HG02884 (cell line): Measurements from ENCODE around the gene GNG11.

ENCODE experiments used
- ATAC-seq: cut with Tn5 transposase; IDR thresholded peaks from one replicate; pipeline ENCODE4 v1.9.1; 2021; ENCODE audit warnings: mild to moderate bottlenecking, moderate library complexity; ENCODE audit not compliant: unreplicated experiment

GNG11 gene

DNA sequence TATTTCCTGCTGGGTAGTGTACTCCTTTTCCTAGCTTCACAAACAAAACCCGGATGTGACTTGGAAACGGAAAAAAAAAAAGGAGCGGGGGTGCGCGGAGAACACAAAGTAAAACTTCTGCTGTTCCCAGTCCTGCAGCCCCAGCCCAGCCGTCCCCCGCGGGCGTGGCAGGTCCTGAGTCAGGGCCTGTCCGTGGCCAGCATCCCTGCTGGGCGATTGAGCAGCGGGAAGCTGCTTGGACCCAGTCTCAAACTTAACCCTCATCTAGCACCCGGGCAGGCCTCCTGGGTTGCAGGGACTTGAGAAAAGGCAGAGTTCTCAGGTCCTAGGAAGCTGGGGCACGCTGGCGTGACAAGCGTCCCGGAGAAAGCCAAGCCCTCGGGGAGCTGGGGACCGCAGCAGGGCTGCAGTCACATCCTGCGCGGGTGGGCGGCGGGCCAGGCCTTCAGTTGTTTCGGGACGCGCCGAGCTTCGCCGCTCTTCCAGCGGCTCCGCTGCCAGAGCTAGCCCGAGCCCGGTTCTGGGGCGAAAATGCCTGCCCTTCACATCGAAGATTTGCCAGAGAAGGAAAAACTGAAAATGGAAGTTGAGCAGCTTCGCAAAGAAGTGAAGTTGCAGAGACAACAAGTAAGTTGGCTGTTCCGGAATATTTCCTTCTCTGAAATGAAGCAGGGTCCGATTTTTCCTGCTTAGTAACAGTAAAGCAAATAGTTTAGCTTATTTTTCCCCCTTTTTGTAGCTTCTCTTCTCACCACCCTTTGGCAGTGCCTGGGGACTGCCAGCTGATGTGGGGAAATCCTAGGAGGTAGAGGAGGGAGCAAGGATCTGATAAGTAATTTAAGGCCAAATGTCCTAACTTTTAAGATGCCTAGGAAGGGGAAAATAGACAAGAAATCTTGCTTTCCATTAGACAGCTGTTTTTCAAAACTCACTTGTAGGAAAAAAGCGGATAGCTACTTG lies at the start of gene GNG11:
Gene GNG11 (plus strand): TSS at position 129 of the 960 bp plus-strand sequence. CDS start 403 bp downstream, at position 532.
- peak; percentile 93 for ATAC-seq

DNA sequence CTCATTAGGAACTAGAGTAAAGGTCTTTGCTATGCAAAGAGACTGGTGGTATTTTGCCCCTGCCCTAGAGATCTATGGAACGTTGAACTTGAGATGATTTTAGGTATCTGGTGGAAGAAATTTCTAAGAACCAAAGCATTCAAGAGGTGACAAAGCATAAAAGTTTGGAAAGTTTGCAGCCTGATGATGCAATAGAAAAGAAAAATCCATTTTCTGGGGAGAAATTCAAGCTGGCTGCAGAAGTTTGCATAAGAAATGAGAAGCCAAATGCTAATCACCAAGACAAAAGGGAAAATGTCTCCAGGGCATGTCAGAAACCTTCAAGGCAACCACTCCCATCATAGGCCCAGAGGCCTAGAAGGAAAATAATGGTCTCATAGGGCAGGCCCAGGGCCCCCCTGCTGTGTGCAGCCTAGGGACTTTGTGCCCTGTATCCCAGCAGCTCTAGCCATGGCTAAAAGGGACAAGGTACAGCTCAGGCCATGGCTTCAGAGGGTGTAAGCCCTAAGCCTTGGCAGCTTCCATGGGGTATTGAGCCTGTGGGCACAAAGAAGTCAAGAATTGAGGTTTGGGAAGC lies 47.4 kb upstream of the GNG11 start:
- ATAC-seq = no peak

DNA sequence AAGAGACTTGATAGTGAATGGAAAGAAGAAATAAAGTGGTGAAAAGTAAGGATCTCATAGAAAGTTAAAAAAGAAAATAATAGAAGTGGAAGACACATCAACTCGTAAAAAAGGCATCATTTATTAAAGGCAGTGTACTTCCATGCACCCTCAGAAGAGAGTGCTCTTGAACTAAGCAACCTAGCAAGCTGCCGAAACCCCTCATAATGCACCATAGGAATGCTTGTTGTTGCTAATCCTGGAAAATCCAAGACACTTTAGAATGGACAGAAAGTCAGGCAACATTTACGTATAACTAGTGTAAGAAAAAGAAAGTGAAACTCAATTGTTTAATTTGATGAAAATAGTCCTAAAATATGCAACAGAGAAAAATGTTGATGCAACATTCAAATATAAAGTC lies 43.8 kb upstream of the GNG11 start:
- no peak for ATAC-seq

DNA sequence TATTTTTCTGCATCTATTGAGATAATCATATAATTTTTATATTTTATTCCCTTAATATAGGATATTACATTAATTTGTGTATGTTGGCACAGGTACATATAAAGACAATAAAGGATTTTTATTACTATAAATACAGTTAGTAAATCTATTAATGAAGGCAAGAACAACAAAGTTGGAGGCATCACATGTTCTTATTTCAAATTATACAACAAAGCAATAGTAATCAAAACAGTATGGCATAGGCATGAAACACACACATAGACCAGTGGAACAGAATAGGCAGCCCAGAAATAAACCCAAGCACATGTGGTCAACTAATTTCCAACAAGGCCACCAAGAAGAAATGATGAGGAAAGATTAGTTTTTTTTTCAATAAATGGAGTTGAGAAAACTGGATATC lies 42.2 kb upstream of the GNG11 start:
- no peak for ATAC-seq

DNA sequence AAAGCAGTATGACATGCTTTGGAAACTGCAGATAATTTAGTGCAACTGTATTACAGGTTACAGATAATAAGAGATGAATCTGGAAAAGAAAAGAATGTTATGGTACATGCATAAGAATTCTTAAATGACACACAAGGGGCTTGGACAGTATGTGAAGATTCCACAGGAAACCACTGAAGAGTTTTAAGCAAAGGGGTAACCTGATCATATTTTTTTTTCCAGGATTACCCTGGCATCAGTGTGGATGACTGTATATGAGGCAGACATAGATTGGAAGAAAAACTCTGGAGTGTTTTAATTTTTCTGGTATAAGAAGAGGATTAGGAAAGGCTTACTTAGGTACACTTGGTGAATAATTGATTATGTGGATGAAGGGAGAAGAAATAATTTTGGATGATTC lies 39.1 kb upstream of the GNG11 start:
- no peak for ATAC-seq

DNA sequence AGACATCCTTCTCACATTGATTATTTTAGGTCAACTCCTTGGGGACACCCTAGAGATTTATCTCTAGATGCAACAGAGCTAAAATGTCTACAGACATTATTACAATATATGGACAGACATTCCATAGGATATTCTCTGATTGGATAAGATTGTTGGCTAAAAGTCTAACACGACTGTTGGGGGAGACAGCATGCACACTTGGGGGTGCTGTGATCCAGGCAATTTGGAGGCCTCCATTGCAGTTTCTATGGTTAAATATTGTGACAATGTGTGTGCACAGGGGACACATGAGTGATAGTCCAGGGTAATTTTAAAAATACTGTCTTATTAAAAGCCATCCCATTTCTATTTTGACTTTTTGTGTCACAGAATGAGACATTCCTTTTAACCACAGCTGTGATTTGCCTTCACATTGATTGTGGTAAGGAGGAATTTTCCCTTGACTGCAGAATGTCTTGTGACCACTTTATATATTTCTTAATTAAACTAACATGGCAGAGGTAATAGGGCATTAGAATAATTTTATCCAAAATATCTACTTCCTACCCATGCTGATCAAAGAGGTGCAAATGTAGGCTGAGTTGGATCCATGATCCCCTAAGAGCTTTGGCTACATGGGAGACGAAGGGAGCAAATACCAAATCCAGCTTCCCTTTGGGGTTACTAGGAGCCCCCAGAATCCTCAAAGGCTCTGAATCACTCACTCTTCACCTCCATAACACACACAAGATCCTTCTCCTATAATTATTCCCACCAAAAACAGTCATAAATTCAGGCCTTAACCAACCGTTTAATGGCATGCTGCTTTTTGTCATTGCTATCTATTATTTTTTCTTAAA lies 38.2 kb upstream of the GNG11 start:
- ATAC-seq = no peak

DNA sequence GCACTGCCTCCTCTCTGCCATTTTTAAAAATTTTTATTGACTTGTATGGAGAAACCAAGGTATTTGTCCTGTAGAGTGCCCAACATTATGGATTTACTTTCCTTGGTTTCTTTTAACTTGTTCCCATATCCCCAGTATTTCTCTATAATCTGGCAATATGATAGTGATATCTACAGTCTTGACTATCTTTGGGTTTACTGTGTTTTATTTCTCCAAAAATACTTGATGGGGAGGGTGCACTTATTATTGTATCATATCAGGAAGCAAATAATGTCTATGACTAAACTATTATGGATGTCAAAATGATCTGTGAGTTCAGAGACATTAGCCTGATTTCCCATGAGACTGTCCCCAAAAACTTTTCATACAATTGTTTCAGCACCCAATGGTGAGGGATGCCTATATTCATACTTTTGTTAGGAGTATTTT lies 37.6 kb upstream of the GNG11 start:
- no peak for ATAC-seq

DNA sequence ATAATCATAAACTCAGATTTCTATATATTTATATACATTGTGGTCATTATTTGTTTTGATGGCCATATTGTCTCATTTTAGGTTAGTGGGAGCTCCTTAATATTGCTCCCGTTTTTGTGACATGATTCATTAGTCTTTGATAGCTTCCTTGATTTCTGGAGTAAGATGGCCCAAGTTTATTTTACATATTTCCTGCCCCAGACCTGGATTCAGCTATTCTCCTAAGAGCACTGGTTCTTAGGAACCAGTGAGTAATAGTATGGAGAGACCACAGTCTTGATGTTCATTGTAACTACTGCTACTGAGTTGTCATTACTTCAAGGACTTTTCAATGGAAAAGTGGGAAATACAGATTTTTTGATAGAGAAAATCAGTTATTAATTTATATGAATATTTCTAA lies 37.0 kb upstream of the GNG11 start:
- ATAC-seq = no peak

DNA sequence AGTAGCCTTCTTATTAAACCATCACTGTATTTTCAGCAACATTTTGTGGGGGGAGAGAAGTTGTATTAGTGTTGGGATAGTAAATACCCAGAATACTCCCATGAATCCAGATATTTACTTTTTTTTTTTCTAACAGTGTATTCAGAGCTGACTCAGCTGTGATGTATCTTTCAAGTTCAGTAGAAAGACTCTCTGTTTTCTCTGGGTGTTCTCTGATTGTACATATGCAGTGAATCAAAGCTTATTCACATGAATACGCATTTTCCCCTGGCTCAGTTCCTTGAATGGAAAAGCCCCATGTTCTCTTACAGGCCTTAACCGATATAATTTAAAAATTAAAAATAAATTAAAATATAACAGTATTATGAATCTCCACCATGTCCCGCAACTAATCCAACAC lies 32.3 kb upstream of the GNG11 start:
- no peak for ATAC-seq

DNA sequence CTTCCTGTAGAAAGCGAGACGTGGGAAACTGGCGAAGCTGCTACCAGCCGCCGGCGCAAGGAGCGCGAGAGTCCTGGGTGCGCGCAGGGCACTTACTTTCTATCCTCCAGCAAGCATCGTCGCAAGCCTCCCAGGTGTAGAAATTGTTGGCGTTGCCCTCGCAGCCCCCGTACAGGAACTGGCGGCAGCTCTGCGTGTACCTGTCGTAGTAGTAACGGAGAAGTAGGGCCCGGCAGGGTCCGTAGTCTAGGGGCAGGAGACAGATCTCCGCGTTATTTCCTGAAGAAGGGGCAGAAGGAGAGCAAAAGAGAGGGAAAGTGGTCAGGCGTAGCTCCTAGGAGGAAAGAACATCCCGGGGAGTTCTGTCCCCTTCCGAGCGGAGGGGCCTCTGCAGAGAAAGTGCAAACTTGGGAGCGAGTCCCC lies 31.5 kb upstream of the GNG11 start:
- peak; percentile 59 for ATAC-seq

DNA sequence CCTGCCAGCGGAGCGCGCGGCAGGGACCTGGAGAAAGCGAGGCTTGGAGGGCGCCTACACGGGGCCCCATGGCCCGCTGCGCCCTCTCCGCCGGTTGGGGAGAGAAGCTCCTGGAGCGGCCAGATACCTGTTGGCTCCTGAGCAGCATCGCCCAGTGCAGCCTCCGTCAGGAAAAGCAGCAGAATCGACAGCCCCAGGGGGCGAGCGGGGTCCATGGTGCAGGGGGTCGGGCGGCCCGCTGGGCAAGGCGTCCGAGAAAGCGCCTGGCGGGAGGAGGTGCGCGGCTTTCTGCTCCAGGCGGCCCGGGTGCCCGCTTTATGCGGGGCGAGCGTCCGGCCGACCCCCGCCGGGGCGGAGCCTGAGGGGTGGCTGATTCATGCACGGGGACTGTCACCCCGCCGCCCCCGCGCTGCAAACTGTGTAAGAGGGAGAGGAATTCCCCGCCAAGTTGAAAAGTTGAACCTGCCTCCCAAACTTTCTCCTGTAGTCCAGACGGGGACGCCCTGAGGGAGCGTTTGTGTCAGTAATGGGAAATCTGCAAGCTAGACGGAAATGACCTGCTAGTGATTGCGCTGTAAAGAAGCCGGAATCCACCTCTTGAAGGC lies 31.0 kb upstream of the GNG11 start, which contains the start of gene TFPI2:
Gene TFPI2 (minus strand): TSS at position 290 of the 605 bp plus-strand sequence. CDS start 75 bp downstream, at position 215.
- ATAC-seq = peak; percentile 48

DNA sequence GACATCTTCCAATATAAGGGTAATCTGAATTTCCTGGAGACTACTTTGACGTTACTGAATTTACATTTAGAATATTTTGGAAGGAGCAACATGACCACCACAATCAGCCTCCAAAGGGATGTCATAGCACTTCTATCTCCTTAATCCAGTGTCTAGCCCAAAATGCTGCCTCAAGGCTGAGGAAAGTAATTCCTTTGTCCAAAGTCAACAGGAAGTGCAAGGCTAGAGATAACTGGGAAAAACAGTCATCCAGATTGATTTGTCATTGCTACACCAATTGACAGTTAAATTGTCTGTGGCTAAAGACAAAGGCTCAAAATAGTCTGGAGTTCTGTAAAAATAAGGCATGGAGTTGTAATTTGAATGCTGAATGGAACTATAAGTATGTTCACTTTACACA lies 27.1 kb upstream of the GNG11 start:
- no peak for ATAC-seq

DNA sequence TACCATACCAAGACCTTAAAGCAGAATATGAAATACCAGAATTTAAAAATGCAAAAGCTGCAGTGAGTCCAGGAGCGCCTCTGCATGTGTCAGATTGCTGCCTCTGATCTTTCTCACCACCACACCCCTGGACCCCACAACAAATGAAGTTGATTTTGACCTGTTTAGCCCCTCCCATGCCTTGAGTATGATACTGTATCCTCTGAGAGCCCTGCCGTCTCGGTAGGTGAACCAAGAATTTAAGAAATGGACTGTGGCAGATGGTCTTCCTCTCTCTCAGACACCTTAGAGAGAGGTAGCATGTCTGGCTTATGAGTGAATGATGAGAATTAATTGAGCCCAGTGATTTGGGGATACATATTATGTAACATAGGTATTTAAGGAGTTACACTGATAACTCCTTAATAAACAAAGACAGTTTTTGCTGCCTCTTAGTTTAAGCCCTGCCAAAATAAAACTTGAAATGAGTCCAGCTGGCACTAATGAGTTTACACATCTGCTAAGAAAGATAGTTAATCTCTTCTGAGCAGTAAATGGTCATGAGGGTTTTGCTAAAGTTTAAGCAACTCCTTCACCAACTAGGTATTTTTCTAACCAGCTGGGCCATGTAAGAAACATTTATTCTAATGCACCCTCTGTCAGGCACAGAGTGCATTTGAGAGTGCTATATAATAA lies 26.4 kb upstream of the GNG11 start:
- ATAC-seq = no peak

DNA sequence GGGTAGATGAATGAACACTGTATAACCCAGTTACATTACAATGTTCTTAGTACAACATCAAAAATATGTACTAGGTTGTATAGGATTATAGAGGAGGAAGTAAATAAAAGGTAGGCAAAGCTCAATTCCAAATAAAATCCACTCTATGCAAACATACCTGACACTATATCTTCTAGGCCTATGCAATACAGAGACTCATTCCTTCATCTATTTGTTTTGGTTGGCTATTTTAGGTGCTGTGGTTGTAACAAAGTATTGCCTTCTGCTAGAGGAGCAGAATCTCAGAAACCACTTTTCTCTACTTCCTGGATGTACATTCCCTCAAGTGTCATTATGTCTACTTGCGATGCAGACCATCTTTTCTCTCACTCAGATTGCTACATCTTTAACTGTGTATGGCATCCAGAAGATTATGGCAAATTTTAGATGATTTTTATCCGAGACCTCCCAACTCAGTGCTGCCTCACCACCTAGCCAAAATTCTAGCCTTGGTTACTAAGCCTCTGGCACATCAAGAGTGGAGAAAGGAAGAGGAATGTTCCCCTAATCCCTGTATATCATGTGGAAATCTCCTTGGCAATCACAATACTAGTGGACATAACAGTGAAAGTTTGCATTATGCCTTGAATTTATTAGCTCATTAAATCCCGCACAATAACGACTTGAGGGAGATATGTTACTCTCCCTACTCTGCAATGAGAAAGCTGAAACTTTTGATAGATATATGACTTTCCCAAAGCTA lies 25.5 kb upstream of the GNG11 start:
- ATAC-seq = no peak

DNA sequence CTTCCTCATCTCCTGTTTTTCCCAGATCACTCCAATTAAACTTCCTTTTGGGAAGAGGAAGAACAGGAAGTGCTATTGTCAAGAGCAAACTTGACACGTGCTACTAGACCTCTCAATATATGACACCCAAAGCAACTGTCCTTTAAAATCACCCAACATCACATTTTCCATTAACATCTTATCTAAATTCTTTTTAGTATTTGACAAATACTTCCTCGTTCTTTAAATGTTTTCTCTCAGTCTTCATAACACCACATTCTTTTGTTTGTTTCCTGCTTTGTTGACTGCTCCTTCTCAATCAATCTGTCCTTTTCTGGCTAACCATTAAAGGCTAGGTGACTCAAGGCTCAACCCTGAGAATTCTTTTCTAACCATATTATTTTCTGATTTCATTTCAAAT lies 23.9 kb upstream of the GNG11 start:
- no peak for ATAC-seq

DNA sequence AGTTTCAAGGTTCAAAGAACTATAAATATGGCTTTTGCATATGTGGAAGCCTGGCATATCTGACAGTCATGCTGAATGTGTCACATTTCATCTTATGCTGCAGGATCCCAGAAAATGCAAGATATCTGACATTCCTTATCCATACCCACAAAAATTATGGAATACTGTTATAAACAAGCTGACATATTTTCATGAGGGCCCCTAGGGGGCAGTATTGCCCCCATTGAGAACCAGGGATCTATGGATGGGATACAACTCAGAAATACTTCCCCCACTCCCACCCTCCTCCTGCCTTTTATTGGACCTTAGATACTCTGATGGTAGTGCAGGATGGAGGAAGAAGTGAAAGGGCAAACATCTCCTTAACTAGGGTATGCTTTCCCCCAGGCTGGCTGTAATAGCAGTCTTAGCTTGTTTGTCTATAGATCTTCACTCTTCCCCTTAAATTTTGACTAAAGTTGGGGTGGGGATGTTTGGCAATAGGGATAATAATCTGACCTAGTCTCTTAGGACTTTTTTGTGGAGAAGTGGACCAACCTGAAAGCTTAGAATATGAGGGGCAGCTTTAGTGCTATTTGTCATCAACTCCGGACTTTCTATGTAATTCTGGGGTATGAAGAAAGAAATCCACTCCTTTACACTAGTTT lies 18.6 kb upstream of the GNG11 start:
- no peak for ATAC-seq

DNA sequence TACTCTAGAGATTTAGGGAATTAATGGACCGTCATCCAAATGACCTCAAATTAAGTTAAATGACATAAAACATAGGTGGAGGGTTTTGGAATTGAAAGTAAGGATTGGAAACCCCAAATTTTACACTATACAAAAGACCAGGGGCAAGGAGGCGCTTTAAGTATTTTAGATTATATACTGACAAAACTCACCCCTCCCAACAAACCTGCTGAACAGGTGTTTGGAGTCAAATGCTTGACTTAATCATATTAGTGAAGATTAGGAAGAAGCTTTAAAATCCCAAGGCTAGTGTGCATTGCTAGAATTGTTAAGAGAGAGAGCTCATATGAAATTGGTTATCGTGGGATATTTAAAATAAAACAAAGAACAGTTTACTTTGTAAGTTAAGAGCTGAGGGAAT lies 15.3 kb upstream of the GNG11 start, which contains the start of gene GNGT1:
Gene GNGT1 (plus strand): TSS at position 301 of the 400 bp plus-strand sequence. CDS start 180 bp downstream, outside the sequence.
- no peak for ATAC-seq

DNA sequence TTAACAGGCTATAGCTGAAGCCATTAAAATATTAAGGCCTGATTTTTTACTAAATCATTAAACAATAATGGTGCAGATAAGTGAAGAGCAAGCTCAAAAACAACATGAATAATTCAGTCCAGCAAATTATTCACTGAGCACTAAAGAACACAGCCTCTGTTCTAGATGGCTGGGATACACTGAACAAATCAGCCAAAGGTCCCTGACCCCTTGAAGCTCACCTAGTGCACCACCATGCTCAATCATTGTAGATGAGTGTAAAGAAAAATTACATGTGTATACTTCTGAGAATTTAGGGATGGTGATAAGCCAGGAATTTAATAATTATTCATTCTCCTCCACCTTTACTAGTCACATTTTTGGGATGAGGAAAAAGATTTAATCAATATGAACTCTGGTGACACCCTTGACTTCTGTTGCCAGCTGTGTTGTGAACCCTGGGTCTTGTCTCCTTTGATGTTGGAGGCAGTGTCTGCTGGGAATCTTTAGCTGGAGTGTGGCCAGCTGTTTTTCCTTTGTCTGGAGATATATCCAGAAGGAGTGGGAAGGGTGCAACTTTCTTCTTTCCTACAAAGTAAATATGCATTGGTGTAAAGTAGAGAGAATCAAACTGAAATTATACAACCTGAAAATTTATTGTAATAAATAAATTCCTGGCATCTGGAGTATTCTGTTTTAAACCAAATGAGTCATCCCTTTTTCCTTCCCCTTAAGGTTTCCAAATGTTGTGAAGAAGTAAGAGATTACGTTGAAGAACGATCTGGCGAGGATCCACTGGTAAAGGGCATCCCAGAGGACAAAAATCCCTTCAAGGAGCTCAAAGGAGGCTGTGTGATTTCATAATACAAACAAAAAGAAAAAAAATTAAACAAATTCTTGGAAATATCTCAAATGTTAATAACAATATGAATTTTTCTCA lies 11.2 kb upstream of the GNG11 start:
- ATAC-seq = no peak
